Skin of body (tissue), 2 donors: Measurements from ENCODE around the gene SPOCD1. TPM values are rescaled to one million over a fixed set of nuclear protein-coding genes. Genes with fewer than 3 reads are reported as not detected.

Experiments
- DNase-seq: peaks from one replicate; lab custom pipeline; 2025; lab: John Stamatoyannopoulos, UW
- total RNA-seq: library from RNA; depleted of rRNA; stranded (reverse); fragments of >200 nt; gene quantifications from one replicate; pipeline ENCODE4 v1.2.3, GENCODE V29; 2014

SPOCD1 gene
- 0.39 TPM for total RNA-seq

- peak; percentile 14 for DNase-seq
These were observed at the start of gene SPOCD1 for GRCh38 chr1:31815752-31816500. SPOCD1 (minus strand) TSS chr1:31816022; CDS start chr1:31815333, 689 bp downstream.

GRCh38 chr1:31862071-31862470 lies 46.2 kb upstream of the SPOCD1 start:
- no peak for DNase-seq

- DNase-seq, result no peak
These were observed 45.5 kb upstream of the SPOCD1 start for GRCh38 chr1:31861346-31861745.

GRCh38 chr1:31860581-31860980 lies 44.8 kb upstream of the SPOCD1 start:
- DNase-seq, result no peak

GRCh38 chr1:31859719-31860118 lies 43.9 kb upstream of the SPOCD1 start:
- no peak for DNase-seq

- DNase-seq, result no peak
These were observed 43.2 kb upstream of the SPOCD1 start for GRCh38 chr1:31859044-31859443.

GRCh38 chr1:31857863-31858262 lies 42.0 kb upstream of the SPOCD1 start:
- no peak for DNase-seq

GRCh38 chr1:31856140-31856539 lies 40.3 kb upstream of the SPOCD1 start:
- DNase-seq, result no peak

GRCh38 chr1:31855038-31855845 lies 39.4 kb upstream of the SPOCD1 start:
- no peak for DNase-seq

GRCh38 chr1:31849653-31850052 lies 33.8 kb upstream of the SPOCD1 start:
- DNase-seq, result no peak

GRCh38 chr1:31848381-31848897 lies 32.6 kb upstream of the SPOCD1 start:
- no peak for DNase-seq

GRCh38 chr1:31846484-31846883 lies 30.7 kb upstream of the SPOCD1 start:
- no peak for DNase-seq

GRCh38 chr1:31843506-31843905 lies 27.7 kb upstream of the SPOCD1 start:
- DNase-seq, result no peak

- no peak for DNase-seq
These were observed 24.0 kb upstream of the SPOCD1 start for GRCh38 chr1:31839662-31840343.

GRCh38 chr1:31837451-31838158 lies 21.8 kb upstream of the SPOCD1 start:
- DNase-seq, result no peak

- DNase-seq, result no peak
These were observed 20.8 kb upstream of the SPOCD1 start for GRCh38 chr1:31836638-31837037.

- DNase-seq, result no peak
These were observed 19.6 kb upstream of the SPOCD1 start for GRCh38 chr1:31835415-31835814.

GRCh38 chr1:31834501-31834900 lies 18.7 kb upstream of the SPOCD1 start:
- DNase-seq, result no peak

GRCh38 chr1:31831397-31832378 lies 15.9 kb upstream of the SPOCD1 start:
- no peak for DNase-seq

GRCh38 chr1:31830511-31830910 lies 14.7 kb upstream of the SPOCD1 start:
- no peak for DNase-seq
